A549 (cell line): ENCODE measurements around the gene PRUNE2.

Source experiments
- CHD2 ChIP-seq: fragments of 150-350 bp; IDR thresholded peaks from 2 replicates; pipeline ENCODE4 v1.6.1; 2014; ENCODE audit warnings: low read length; ENCODE audit not compliant: partially characterized antibody
- CHD4 ChIP-seq: fragments of 200-600 bp; sonication (generic); IDR thresholded peaks from 2 replicates; pipeline ENCODE4 v1.6.1; 2016; ENCODE audit warnings: antibody characterized with exemption, mild to moderate bottlenecking, borderline replicate concordance
- CTCF ChIP-seq: fragments of >200 bp; sonication (Bioruptor Twin); formaldehyde crosslinking; IDR thresholded peaks from 3 replicates; pipeline ENCODE4 v1.5.1; 2016
- EP300 ChIP-seq, 2 experiments: fragments of >200 bp; sonication (Bioruptor Twin); formaldehyde crosslinking; IDR thresholded peaks; 2 replicates in 1 of 2; 3 replicates in 1 of 2; pipeline ENCODE4 v1.6.1; 2016 to 2017
- FOSL2 ChIP-seq, 2 experiments: fragments of 450-650 bp in 1 of 2; fragments of >200 bp in 1 of 2; sonication (Bioruptor Twin) in 1 of 2; formaldehyde crosslinking; IDR thresholded peaks; 2 replicates each; pipeline versions ENCODE4 v1.5.0 to v1.6.1; 2016 to 2020; ENCODE audit warnings: mild to moderate bottlenecking in 1 of 2, moderate library complexity in 1 of 2
- JUNB ChIP-seq: fragments of >200 bp; sonication (Bioruptor Twin); formaldehyde crosslinking; IDR thresholded peaks from 2 replicates; pipeline ENCODE4 v1.6.1; 2016
- PBX3 ChIP-seq: IDR thresholded peaks from 2 replicates; pipeline ENCODE4 v1.6.1; 2012
- POLR2A ChIP-seq: IDR thresholded peaks from 2 replicates; pipeline ENCODE4 v1.6.1; 2012; ENCODE audit warnings: mild to moderate bottlenecking, low read length
- RAD21 ChIP-seq, 2 experiments: fragments of >200 bp in 1 of 2; sonication (Bioruptor Twin) in 1 of 2; formaldehyde crosslinking in 1 of 2; IDR thresholded peaks in 1 of 2; conservative IDR thresholded peaks in 1 of 2; 2 replicates in 1 of 2; 3 replicates in 1 of 2; pipeline ENCODE4 v1.6.1; 2012 to 2018; ENCODE audit warnings: inconsistent platforms in 1 of 2
- RCOR1 ChIP-seq: fragments of 150-350 bp; IDR thresholded peaks from 2 replicates; pipeline ENCODE4 v1.6.1; 2014; ENCODE audit warnings: antibody characterized with exemption, low read length, low read depth
- TP53 ChIP-seq: fragments of 250-450 bp; sonication (Bioruptor Pico); IDR thresholded peaks from 2 replicates; pipeline ENCODE4 v1.5.0; 2021; ENCODE audit warnings: mild to moderate bottlenecking, moderate library complexity
- USF2 ChIP-seq: fragments of 450-650 bp; IDR thresholded peaks from 2 replicates; pipeline ENCODE4 v1.6.1; 2014; ENCODE audit warnings: antibody characterized with exemption
- TF ChIP-seq, protein P1 (sequence below): IDR thresholded peaks from 2 replicates; pipeline ENCODE4 v1.6.1; 2012
- TF ChIP-seq, protein P2 (sequence below): fragments of 250-450 bp; sonication (Bioruptor Pico); IDR thresholded peaks from 2 replicates; pipeline ENCODE4 v1.5.0; 2021; ENCODE audit warnings: mild to moderate bottlenecking, moderate library complexity, borderline replicate concordance

DNA sequence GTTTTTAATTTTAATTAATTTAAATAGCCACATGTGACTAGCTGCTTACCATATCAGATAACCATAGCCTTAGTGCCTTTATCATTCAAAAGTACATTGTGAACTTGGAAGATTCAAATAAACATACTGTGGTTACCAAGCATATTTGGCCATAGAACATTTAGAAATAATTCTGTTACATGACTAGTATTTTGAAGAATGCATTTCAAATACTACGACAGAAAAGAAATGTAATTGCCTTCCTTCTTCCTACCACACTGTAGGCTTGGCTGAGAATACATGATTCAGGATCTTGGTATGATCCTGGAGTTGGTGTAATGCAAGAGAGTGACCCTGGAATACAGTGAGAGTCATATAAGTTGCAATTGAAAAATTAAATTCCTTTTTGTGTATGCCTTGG lies 251.3 kb downstream of the PRUNE2 start:
- TF ChIP-seq RAD21 (conservative IDR thresholded peaks at IDR 0.05 in 1 of 2, IDR thresholded peaks at IDR 0.05 in 1 of 2) (no peak), EP300 (IDR thresholded peaks at IDR 0.05) (no peak), CTCF (no peak), USF2 (no peak), POLR2A (no peak), CHD2 (no peak), RCOR1 (no peak), PBX3 (no peak), FOSL2 (IDR thresholded peaks at IDR 0.05) (no peak), FOSL2 (CRISPR knock-in tag; IDR thresholded peaks at IDR 0.05) (no peak), TP53 (CRISPR knock-in tag) (no peak), CHD4 (no peak), JUNB (no peak)
- TF ChIP-seq, protein P1, sequence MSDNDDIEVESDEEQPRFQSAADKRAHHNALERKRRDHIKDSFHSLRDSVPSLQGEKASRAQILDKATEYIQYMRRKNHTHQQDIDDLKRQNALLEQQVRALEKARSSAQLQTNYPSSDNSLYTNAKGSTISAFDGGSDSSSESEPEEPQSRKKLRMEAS, result no peak
- TF ChIP-seq, protein P2, sequence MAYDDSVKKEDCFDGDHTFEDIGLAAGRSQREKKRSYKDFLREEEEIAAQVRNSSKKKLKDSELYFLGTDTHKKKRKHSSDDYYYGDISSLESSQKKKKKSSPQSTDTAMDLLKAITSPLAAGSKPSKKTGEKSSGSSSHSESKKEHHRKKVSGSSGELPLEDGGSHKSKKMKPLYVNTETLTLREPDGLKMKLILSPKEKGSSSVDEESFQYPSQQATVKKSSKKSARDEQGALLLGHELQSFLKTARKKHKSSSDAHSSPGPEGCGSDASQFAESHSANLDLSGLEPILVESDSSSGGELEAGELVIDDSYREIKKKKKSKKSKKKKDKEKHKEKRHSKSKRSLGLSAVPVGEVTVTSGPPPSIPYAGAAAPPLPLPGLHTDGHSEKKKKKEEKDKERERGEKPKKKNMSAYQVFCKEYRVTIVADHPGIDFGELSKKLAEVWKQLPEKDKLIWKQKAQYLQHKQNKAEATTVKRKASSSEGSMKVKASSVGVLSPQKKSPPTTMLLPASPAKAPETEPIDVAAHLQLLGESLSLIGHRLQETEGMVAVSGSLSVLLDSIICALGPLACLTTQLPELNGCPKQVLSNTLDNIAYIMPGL (CRISPR knock-in tag), result no peak
